AG08396 (cell line): ENCODE results near the gene PIGC.

Experiments used
- DNase-seq: peaks from one replicate; pipeline ENCODE4 v3.0.0; 2012; ENCODE audit warnings: low spot score, mixed read lengths

The PIGC gene

GRCh38 chr1:172430128-172430454, 13.8 kb downstream of the PIGC start:
- no peak for DNase-seq

- DNase-seq: peak; percentile 43
Measured at GRCh38 chr1:172429331-172430127, 14.3 kb downstream of the PIGC start.

DNA sequence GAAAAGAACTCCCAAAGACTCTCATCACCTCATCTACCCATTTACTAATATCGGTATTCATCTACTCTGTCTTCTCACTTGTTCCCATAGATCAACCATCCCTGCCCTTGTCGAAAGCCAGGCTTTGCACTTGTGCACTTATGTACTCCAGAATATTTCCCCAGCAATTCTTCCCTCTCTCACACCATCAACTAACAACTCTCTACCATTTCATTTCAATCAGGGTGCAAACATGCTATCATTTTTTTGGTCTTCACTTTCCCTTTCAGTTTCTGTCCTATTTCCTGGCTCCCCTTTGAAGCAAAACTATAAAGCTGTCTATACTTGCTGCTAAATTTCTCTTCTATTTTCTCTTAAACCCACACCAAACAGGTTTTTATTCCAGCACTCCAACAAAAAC, 16.7 kb downstream of the PIGC start:
- no peak for DNase-seq

- DNase-seq: no peak
Measured at GRCh38 chr1:172425339-172425738, 18.5 kb downstream of the PIGC start.

DNA sequence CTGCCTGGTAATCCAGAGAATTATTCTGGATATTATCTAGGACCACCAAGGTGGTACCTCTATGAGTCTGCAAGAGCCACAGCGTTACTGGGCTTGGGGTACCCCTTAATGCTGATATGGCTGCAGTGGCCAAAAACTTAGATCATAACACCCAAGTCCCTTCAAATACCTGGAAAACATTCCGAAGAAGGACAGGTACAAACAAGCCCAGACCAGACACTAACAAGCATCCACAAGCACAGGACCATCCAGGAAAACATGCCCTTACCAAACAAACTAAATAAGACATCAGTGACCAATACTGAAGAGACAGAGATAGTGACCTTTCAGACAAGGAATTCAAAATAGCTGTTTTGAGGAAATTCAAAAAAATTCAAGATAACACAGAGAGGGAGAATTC, 20.5 kb downstream of the PIGC start:
- no peak for DNase-seq

GRCh38 chr1:172421974-172422604, 21.8 kb downstream of the PIGC start:
- no peak for DNase-seq

- no peak for DNase-seq
Measured at GRCh38 chr1:172420385-172420784, 23.5 kb downstream of the PIGC start, which contains the start of gene C1orf105. Gene C1orf105 (plus strand): TSS chr1:172420685. CDS start chr1:172420886, 201 bp downstream.

DNA sequence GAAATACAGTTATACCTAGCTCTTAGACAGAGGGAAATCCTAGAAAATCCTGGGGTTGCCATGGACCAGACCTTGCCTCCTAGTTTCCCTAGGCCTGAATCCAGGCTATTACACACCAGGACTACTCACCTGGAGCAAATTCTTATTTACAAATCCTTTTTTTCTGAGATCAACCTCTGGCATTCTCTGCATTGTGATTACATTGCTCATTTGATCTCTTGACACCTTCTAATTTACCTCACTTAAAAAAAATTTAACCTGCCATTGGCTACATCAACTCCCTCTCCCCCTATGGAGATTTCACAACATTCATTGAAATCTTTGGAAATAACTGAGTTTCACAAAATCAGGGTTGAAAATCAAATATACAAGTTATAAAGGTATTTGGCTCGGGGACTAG, 26.3 kb downstream of the PIGC start:
- no peak for DNase-seq

DNA sequence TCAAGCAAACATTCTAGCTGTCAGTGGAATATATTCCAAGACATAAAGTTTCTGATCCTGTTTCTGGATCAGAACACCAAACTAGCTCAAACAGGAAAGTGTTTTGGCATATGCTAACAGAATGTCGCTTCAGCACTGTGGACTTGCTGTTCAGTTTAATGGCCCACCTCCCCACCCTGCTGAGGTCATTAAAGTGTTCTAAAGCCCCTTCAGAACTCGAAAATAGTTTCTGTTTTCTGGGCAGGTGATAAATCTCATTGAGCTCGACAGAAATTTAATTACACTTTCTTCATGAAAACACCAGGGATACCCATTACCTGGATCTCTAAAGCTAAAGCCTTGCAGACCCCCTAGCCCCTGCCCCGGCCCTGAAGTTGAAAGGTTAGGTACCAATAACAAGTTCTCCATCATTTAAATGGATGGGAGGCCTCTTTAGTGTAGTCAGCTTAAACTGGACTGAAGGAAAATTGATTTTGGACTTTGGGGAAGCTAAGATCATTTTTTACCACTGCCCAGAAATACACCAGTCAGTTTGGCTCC, 27.3 kb downstream of the PIGC start:
- no peak for DNase-seq

- no peak for DNase-seq
Measured at GRCh38 chr1:172414331-172414730, 29.5 kb downstream of the PIGC start.

DNA sequence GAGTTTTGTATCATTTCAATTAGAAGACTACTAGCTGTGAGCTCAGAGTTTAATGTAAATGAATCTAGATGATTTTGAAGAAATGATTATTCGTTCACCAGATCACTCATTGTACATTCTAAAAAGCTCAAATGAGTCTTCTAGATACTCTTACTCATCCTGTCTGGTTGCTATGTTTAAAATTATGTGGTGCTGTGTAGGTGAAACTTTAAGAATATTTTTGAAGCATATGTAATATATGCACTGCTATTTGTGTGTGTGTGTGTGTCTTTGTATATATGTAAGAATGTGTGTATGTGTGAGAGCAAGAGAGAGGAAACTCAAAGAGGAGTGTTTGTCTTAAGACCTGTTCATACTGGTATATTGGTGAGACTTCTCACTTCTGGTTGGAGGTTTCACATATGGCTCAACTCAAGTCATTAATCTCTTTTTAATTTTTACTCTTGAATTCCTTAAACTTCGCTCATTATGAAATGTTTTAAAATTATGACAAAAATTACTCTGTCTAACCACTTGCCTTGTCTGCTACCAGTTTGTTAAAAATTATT, 32.0 kb downstream of the PIGC start:
- no peak for DNase-seq

DNA sequence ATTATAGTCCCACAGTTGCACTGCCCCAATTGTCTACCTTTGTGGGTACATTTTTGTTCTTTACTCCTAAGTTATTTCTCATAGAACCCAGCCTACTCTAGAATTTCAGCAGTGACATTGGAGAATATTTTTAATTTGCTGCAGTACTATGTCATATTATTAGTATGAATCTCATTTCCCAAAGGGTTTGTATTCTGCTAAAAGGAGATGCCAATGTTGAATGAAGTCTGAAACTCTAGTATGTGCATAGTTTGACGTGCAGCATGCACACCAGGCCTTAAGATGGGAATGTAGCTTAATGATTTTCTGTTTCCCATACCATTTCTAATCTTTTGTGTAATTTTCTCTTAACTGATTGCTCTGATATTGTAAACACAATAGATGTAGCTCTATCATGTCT, 33.8 kb downstream of the PIGC start:
- DNase-seq: no peak

- no peak for DNase-seq
Measured at GRCh38 chr1:172408958-172409357, 34.9 kb downstream of the PIGC start.

DNA sequence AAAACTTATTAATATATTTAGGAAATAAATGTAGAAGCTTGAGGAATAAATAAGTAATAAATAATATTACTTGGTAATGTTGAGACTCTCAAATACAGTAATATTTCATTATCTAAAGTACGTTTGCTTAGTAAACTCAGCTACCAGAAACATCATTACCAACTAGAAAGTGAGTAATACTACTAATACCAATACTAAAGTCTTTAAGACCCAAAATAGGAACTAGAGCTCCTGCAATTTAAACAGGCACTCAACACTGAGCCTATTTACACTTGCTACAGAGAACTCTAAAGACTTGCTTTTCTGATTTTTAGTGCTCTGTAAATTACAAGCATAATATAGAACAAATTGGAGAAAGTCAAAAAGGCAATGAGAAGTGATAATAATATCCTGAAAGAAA, 36.9 kb downstream of the PIGC start:
- no peak for DNase-seq

DNA sequence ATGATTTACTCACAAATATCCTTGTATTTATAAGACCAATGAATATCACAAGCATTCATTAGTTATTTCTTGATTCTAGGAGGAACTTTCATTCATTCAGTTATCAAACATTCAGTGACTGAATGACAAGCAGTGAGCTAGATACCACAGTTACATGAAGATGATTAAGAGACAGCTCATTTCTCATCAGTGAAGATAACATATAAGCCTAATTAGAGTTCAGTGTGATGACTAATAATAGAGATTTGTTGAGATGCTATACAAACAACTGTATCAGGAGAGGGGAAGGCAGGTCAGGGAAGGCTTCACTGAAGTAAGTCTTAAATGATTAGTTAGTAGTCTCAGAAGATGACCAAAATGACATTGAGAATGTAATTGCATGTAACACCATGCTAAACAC, 38.0 kb downstream of the PIGC start:
- DNase-seq: no peak

GRCh38 chr1:172404121-172404520, 39.7 kb downstream of the PIGC start:
- no peak for DNase-seq

DNA sequence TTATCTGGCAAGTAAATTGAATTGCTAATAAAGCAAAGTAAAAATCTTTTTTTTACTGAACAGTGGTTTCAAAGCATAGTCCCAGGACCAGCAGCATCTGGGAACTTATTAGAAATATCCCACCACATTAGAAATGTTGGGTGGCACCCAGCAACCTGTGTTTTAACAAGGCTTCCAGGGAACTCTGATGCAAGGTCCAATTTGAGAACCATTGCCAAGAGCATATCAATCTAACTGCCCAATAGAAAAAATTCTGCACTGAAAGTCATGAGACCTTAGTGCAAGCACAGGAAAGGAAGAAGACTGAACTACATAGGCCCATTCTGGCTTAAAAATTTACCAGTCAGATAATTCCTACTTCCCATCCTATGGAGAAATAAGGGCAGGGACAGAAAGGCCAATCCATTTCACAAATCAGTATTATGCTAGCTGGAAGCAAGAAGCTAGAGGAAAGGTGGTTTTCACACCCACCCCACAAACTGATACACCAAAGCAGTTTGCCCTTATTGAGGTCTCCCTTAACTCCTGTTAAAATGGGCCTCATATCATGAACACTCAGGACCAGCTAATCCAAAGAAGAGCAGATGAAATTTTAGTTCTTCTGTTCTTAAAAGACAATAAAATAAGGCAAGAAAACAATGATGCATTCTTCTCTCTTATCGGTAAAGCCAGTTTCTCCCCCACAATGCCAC, 40.8 kb downstream of the PIGC start:
- DNase-seq: no peak

DNA sequence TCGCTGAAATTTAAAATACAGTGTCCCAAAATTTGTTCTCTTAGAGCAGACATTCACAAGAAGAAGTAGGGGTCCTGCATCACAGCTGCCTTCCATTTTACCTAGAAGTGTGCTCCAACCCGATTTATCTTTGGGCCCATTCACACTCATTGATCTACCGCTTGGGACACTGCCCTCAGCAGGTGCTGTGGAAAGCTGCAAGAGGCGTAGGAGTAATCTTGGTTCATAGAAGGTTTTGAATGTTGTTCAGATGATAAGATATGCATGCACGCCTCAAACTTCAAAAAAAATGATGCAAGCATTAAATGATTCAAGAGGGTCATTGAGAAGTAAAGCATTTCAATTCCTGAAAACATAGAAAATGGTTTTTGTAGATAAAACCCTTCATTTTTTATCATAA, 42.0 kb downstream of the PIGC start:
- no peak for DNase-seq

DNA sequence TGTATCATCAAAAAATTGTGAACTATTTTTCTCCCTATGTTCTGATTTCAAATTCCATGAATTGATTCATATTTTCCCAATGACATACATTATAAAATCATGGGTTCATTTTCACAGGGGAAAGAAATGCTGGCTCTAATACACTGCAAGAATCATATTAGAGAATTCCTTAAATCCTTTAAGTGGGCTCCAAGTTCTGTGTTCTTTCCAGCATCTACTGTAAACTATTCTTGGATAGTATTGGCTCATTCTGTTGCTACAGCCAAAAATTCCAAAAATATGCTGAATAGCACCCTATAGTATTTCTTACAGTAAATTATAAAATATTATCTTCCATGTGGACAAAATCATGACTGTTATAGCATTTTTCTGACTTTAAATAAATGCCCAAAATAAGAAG, 42.4 kb downstream of the PIGC start:
- no peak for DNase-seq

DNA sequence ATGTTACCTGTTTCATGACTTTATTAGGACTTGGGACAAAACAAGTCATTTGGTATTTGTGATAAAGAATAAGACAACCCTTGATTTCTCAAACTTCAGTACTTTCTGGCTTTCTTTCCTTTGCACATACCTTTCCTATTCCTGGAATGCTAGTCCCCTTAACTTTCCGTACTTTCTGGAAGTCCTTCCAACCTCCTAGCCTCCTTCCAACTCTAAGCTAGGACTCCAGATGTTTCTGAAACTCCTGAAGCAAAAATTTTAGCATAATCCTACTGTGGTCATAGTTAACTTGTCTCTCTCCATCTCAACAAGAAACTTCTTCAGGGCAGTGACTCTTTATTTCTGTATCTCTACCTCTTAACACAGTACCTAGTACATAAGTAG, 43.2 kb downstream of the PIGC start:
- no peak for DNase-seq

DNA sequence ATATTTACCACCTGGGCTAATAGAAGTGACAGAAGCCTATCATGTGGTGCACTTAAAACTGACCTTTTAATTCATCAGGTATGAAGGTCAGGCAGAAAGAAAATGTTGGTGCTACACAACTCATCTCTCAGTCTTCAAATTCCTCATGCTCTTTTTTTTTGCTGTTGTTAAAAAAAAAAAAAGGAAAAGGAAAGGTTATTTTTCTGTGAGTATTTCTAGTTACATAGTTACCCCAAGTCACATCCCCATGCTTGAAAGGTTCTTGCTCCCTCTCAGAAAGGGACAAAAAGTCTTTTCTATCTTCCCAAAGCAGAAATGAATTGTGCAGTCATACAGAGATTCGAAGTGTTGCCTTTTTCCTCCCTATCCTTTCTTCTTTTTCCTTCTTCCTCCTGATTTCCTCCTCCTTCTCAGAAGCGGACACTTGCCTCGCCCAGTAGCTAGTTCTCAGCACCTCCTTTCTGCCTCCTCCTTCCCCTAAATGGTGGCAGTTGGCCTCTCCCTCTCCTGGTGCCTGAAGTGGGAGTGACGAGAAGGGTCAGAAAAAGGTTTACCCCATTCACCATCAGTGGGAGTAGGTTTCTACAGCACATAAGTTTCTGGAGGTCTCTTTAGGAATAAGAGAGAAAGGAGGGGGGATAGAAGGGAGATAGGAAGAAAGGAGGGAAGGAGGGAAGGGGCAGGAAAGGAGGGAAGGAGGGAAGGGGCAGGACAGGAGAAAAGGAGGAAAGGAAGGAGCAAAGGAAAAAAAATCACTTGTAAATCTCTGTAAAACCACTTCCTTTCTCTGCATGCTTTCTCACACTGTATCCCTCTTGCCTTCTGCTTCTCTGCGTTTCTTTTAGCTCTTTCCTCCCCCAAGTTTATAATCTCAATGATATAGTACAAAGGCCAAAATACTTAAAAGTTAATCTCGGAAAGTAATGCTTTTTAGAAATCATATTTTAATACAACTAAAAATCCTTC, 43.8 kb downstream of the PIGC start:
- DNase-seq: no peak
